Activated CD4-positive, alpha-beta T cell treated with anti-CD3 and anti-CD28 coated beads, Interleukin-2, amount 50 U/mL, for 16 hours (primary cell): ENCODE results near the gene CACFD1.

Experiments
- DNase-seq: peaks from one replicate; pipeline ENCODE4 v3.0.0-alpha.2; 2020

CACFD1 gene

GRCh38 chr9:133465984-133466383 is 6.2 kb downstream of the CACFD1 start:
- DNase-seq: no peak

- DNase-seq: no peak
These were observed 7.3 kb downstream of the CACFD1 start for GRCh38 chr9:133467101-133467500.

- no peak for DNase-seq
These were observed 8.6 kb downstream of the CACFD1 start for GRCh38 chr9:133468374-133468773.

GRCh38 chr9:133468777-133469421 is 9.1 kb downstream of the CACFD1 start:
- DNase-seq: no peak

GRCh38 chr9:133470427-133470924 is 10.7 kb downstream of the CACFD1 start:
- DNase-seq: no peak

GRCh38 chr9:133470988-133471387 is 11.2 kb downstream of the CACFD1 start:
- no peak for DNase-seq

- no peak for DNase-seq
These were observed 11.9 kb downstream of the CACFD1 start for GRCh38 chr9:133471551-133472276.

GRCh38 chr9:133472277-133472645 is 12.5 kb downstream of the CACFD1 start:
- DNase-seq: no peak

- DNase-seq: no peak
These were observed 13.1 kb downstream of the CACFD1 start for GRCh38 chr9:133472753-133473378.

GRCh38 chr9:133473743-133474142 is 14.0 kb downstream of the CACFD1 start:
- DNase-seq: no peak

GRCh38 chr9:133474215-133474614 is 14.4 kb downstream of the CACFD1 start:
- no peak for DNase-seq

GRCh38 chr9:133474853-133475252 is 15.1 kb downstream of the CACFD1 start:
- no peak for DNase-seq

- no peak for DNase-seq
These were observed 15.7 kb downstream of the CACFD1 start for GRCh38 chr9:133475292-133476012.

GRCh38 chr9:133476036-133476931 is 16.5 kb downstream of the CACFD1 start:
- DNase-seq: no peak

GRCh38 chr9:133476941-133477340 is 17.2 kb downstream of the CACFD1 start:
- DNase-seq: no peak

- DNase-seq: no peak
These were observed 17.7 kb downstream of the CACFD1 start for GRCh38 chr9:133477461-133477860.

GRCh38 chr9:133477992-133478850 is 18.4 kb downstream of the CACFD1 start:
- no peak for DNase-seq

- DNase-seq: peak; percentile 85
These were observed 19.3 kb downstream of the CACFD1 start, which contains the start of gene SLC2A6 for GRCh38 chr9:133478851-133479711. Gene SLC2A6 (minus strand): TSS chr9:133479099. CDS start chr9:133479059, 40 bp downstream.

- DNase-seq: no peak
These were observed 23.8 kb downstream of the CACFD1 start for GRCh38 chr9:133483611-133484010.
